ENCODE data around the gene PCMT1. TPM values are rescaled to one million over a fixed set of nuclear protein-coding genes. Genes with fewer than 3 reads are reported as not detected.

Gene PCMT1
- total RNA-seq, 6 experiments from 2014 or later: 40.7 to 84.5 (median 47.7) TPM

- H3K36me3 ChIP-seq: peaks cover 0 to 38% (median 7%) of the 10 kb centered on the region in 4 donors
- 98% methylated on average over 3 of the region's 3 CpGs for WGBS (ENCODE audit: insufficient coverage, low coverage, low lambda C conversion rate, missing lambda C conversion rate)
- H3K9me3 ChIP-seq: no peaks in the 10 kb centered on the region
- no peak overlapping the region for H3K4me3 ChIP-seq
- TF ChIP-seq POLR2A (IDR thresholded peaks at IDR 0.05) (no peak), CTCF (IDR thresholded peaks at IDR 0.05) (no peak)
- intact Hi-C loops (cut with DNase I): no loop called here
- H3K4me1 ChIP-seq: peaks cover 0 to 10% (median 0%) of the 10 kb centered on the region in 4 donors
- ATAC-seq (no peak), DNase-seq (no peak)
- no peak overlapping the region for H3K27ac ChIP-seq
- H3K27me3 ChIP-seq: no peaks in the 10 kb centered on the region
These were observed 21.6 kb downstream of the PCMT1 start for GRCh38 chr6:149771185-149771584.

DNA sequence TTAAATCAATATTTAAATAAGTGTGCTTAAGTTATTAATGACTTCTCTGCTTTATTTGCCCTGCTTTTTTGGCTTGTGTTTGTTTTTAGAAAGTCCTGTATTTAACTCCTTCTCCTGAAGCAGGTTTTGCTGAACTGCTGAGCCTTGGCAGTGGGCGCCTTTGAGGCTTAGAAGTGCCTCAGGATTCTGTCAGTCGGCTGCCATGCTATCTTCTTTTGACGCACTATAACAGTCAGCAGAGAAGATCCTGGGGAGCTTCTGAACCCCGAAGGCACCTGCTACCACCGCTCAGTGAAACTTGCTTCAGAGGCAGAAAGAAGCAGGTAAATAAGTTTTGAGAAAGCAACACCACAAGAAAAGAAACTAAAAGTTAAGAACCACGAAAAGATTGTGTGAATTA, 22.4 kb downstream of the PCMT1 start:
- peaks cover 0 to 41% (median 7%) of the 10 kb centered on the region in 4 donors for H3K36me3 ChIP-seq
- intact Hi-C loops (cut with DNase I): no loop called here
- 80% methylated on average over 6 of the region's 6 CpGs for WGBS (ENCODE audit: insufficient coverage, low coverage, low lambda C conversion rate, missing lambda C conversion rate)
- ATAC-seq (no peak), DNase-seq (no peak)
- TF ChIP-seq POLR2A (IDR thresholded peaks at IDR 0.05): no peak
- H3K27me3 ChIP-seq: no peaks in the 10 kb centered on the region
- no peak overlapping the region for H3K27ac ChIP-seq
- no peaks in the 10 kb centered on the region for H3K9me3 ChIP-seq
- H3K4me1 ChIP-seq: peaks cover 0 to 3% (median 0%) of the 10 kb centered on the region in 4 donors
- no peak overlapping the region for H3K4me3 ChIP-seq

GRCh38 chr6:149777624-149778023, 28.1 kb downstream of the PCMT1 start:
- TF ChIP-seq POLR2A (IDR thresholded peaks at IDR 0.05) (no peak), CTCF (IDR thresholded peaks at IDR 0.05) (no peak)
- H3K27ac ChIP-seq: no peak overlapping the region
- WGBS (ENCODE audit: insufficient coverage, low coverage, low lambda C conversion rate, missing lambda C conversion rate): 89% methylated on average over 1 of the region's 1 CpG
- intact Hi-C loops (cut with DNase I): no loop called here
- H3K36me3 ChIP-seq: peaks cover 0 to 31% (median 6%) of the 10 kb centered on the region in 4 donors
- no peak for ATAC-seq
- DNase-seq: no peak
- H3K4me1 ChIP-seq: no peaks in the 10 kb centered on the region
- no peaks in the 10 kb centered on the region for H3K9me3 ChIP-seq
- no peaks in the 10 kb centered on the region for H3K27me3 ChIP-seq
- H3K4me3 ChIP-seq: no peak overlapping the region

- no peaks in the 10 kb centered on the region for H3K4me1 ChIP-seq
- intact Hi-C loops (cut with DNase I): no loop called here
- no peak for ATAC-seq
- peaks cover 0 to 27% (median 11%) of the 10 kb centered on the region in 4 donors for H3K36me3 ChIP-seq
- no peak overlapping the region for H3K27ac ChIP-seq
- H3K9me3 ChIP-seq: no peaks in the 10 kb centered on the region
- WGBS (ENCODE audit: insufficient coverage, low coverage, low lambda C conversion rate, missing lambda C conversion rate): 41% methylated on average over 2 of the region's 2 CpGs
- TF ChIP-seq POLR2A (IDR thresholded peaks at IDR 0.05): no peak
- TF ChIP-seq CTCF (IDR thresholded peaks at IDR 0.05): no peak
- no peak for DNase-seq
- no peaks in the 10 kb centered on the region for H3K27me3 ChIP-seq
- no peak overlapping the region for H3K4me3 ChIP-seq
These were observed 30.1 kb downstream of the PCMT1 start for GRCh38 chr6:149779644-149779963.

GRCh38 chr6:149781715-149782114, 32.2 kb downstream of the PCMT1 start:
- H3K9me3 ChIP-seq: no peaks in the 10 kb centered on the region
- ATAC-seq: no peak

More at GRCh38 chr6:149781715-149782114, 32.2 kb downstream of the PCMT1 start:
- no peak for TF ChIP-seq POLR2A (IDR thresholded peaks at IDR 0.05)
- TF ChIP-seq CTCF (IDR thresholded peaks at IDR 0.05): no peak
- no peak for DNase-seq
- Histone ChIP-seq H3K36me3 (peaks cover 0 to 24% (median 8%) of the 10 kb centered on the region in 4 donors), H3K27me3 (no peaks in the 10 kb centered on the region), H3K27ac (no peak overlapping the region), H3K4me3 (no peak overlapping the region), H3K4me1 (no peaks in the 10 kb centered on the region)
- intact Hi-C loops (cut with DNase I): no loop called here

Data from right lobe of liver (tissue), 6 donors.